ENCODE measurements around the gene CNN2.

DNA sequence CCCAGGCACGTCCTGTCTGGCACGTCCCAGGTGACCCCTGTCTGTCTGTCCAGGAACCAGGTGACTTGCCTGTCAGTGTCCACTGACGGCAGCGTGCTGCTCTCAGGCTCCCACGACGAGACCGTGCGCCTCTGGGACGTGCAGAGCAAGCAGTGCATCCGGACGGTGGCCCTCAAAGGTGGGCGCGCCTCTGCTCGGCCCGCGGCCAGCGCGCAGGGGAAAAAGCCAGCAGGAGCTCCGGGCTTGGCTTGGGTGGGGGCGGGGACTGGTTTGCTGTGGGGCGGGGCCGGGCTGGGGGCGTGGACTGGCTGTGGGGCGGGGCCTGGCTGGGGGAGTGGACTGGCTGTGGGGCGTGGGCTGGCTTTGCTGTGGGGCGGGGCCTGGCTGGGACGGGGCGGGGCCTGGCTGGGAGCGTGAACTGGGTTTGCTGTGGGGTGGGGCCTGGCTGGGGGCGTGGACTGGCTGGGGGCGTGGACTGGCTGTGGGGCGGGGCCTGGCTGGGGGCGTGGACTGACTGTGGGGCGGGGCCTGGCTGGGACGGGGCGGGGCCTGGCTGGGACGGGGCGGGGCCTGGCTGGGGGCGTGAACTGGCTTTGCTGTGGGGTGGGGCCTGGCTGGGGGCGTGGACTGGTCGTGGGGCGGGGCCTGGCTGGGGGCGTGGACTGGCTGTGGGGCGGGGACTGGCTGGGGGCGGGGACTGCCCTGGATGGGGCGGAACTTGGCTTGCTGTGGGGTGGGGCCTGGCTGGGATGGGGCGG lies 35.1 kb upstream of the CNN2 start:
- TF ChIP-seq, protein P1, sequence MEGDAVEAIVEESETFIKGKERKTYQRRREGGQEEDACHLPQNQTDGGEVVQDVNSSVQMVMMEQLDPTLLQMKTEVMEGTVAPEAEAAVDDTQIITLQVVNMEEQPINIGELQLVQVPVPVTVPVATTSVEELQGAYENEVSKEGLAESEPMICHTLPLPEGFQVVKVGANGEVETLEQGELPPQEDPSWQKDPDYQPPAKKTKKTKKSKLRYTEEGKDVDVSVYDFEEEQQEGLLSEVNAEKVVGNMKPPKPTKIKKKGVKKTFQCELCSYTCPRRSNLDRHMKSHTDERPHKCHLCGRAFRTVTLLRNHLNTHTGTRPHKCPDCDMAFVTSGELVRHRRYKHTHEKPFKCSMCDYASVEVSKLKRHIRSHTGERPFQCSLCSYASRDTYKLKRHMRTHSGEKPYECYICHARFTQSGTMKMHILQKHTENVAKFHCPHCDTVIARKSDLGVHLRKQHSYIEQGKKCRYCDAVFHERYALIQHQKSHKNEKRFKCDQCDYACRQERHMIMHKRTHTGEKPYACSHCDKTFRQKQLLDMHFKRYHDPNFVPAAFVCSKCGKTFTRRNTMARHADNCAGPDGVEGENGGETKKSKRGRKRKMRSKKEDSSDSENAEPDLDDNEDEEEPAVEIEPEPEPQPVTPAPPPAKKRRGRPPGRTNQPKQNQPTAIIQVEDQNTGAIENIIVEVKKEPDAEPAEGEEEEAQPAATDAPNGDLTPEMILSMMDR (IDR thresholded peaks at IDR 0.05) = no peak
- TF ChIP-seq EP300 (IDR thresholded peaks at IDR 0.05) = no peak
